ENCODE data around the gene ZNF185.
"Not testable (repeated sequence)": the region's sequence is repeated elsewhere in the genome, so short reads cannot be mapped to it uniquely, and the experiment has no call there.

ZNF185 gene

DNA sequence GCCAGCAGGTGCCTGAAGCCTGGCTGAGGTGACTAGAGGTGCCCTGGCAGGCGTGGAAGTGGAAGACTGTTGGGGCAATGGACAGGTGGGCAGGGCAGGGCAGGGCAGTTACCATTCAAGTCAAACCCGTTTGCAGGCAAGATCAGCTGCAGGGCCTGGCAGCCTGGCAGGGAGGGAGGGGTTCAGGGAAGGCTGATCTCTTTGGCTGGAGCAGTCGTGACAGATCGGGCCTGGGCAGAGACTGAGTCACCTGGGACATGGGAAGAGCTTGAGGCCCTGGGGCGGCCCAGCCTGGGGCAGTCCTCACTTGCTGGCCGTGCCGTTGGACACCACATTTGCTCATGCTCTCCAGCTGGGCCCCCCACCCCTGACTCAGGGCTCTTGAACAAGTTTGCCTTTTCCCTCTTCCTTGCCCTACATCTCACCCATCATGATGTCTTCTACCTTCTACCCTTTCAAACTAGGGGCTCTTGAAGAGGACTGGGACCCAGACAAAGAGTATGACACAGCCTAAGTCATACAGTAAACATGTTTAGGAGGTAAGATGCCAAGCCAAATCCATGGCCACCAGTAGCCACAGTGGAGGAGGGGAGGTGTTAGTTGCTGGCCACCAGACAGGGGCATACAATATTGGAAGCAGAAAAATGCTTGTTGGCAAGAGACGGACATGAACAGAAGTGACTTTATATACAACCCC is 2.0 kb upstream of the ZNF185 start:
- DNase-seq: no peak

DNA sequence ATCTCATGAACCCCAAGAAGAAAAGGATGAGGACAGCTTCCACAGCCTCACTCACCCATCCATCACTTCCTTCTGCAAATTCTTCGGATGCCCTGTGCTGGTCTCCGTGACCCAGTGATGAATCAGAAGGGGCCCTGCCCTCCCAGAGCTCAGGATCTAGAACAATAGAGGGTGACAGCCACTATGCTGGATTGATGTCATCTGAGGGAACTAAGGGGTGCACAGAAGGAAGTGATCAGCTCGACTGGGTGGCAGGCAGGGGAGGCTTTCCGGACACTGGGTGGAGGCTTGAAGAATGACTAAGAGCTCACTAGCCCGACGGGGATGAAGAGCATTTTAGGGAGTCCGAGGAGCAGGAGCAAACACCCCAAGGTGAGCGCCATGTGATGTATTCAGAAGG is 1.4 kb upstream of the ZNF185 start:
- DNase-seq: peak; percentile 51 to 69 (median 56)

DNA sequence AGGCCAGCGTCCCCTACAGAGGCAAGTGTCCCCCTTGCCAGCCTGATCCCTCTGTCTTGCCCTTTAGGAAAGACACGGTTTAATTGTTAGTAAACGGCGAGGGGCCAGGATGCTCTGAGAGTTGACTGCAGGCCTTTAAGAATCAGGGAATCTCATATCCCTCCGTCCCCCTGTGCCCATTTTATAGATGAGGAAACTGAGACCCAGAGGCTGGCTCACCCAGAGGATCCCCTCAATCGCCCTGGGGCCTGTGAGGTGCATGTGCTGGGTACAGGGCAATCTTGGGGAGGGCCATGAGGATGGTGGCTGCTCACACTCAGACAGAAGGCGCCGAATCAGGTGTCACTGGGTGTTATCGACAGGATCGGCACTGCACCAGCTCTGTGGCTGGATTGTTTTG is 575 bp downstream of the ZNF185 start:
- DNase-seq: no peak

DNA sequence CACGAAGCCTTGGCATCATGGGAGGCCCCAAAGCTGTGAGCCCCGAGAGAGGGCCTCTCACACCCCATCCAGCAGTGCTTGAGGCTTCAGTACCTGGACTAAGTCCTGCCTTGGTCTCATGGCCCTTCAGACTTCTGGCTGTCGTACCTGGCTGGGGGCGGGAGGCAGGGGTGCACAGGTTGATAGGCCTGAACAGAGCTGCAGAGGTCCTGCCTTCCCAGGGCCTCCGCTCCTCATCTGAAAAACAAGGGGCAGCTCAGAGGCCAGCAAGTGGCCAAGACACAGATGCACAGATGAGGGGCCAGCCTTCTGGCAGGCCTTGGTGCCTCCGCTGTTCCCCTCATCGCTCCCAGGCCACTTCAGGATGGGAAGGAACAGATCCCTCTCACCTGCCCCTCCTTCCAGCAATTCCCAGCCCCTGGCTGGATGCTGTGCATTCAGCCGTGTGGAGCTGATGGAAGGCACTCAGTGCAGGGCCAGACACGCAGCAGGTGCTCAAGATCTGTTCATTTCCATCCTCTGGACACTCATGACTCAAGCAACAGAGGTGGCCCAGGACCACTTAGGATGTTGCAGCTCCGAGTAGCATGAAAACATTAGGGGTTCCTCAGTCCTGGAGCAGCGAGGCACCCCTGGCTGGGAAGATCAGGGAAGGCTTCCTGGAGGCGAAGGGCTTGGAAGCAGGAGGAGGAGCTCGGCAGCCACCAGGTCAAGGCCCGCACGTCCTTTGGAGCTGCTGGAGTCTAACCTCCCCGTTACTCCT is 1.4 kb downstream of the ZNF185 start:
- no peak for DNase-seq

DNA sequence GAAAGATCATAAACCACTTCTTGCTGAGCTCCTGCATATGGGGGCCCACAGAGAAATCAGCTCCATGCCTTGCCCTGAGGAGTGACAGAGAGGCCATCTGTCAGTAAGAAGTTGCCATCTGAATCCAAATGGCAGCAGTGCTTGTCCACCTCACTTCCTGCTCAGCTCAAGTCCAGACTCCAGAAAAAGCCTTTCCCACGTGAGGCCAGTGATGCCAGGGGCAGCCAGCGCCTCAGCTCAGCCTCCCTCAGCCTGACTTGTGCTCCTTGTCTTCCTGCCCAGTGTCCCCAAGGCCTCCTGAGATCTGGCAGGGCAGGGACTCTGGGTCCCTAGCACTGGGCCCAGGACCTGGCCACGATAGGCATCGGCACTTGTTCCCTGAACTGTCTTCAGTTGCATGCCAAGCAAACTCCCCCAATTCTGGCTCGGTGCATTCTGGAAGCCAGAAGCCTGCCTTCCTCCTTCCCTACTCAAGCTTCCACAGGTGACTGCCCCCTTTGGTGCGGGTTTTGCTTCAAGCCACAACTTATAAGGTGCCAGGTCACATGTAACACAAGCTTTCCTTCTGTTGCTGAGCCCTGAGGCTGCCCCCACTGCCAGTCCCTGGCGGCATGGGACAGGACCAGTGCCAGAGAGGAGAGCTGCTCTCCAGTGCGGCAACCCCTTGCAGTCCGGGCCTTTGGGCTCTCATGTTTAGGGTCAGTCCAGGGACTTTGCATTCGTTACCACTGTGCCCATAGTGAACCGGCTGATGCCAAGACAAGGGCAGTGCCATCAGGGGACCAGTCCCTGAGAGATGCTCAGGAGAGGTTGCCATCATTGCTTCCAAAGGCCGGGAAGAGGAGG is 2.2 kb downstream of the ZNF185 start:
- no peak for DNase-seq

GRCh38 chrX:152900937-152901445 is 3.1 kb downstream of the ZNF185 start:
- DNase-seq: peak in 2 of 3 donors; percentile 15 to 22

GRCh38 chrX:152901816-152902501 is 4.1 kb downstream of the ZNF185 start:
- no peak for DNase-seq

DNA sequence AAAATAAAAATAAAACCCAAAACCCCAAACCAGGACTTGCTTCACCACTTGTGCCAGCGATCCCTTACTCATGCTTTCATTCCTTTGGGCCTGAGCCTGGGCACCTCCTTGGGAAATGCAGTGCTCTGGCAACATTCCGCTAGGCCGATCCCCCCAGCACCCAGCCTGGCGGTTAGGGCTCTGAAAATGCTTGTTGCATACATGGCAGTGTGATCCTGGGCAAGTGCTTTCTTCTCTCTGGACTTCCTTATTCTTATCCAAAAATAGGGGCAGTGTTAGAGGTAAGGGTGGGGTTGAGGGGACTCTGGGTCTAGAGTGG is 4.6 kb downstream of the ZNF185 start:
- no peak for DNase-seq

GRCh38 chrX:152903589-152903988 is 5.7 kb downstream of the ZNF185 start:
- no peak for DNase-seq

GRCh38 chrX:152904151-152905080 is 6.5 kb downstream of the ZNF185 start:
- peak; percentile 64 to 74 (median 69) for DNase-seq

- DNase-seq: no peak
Observed at GRCh38 chrX:152905081-152905420, 7.2 kb downstream of the ZNF185 start.

GRCh38 chrX:152907084-152907651 is 9.3 kb downstream of the ZNF185 start:
- DNase-seq: peak; percentile 25 to 64 (median 53)

DNA sequence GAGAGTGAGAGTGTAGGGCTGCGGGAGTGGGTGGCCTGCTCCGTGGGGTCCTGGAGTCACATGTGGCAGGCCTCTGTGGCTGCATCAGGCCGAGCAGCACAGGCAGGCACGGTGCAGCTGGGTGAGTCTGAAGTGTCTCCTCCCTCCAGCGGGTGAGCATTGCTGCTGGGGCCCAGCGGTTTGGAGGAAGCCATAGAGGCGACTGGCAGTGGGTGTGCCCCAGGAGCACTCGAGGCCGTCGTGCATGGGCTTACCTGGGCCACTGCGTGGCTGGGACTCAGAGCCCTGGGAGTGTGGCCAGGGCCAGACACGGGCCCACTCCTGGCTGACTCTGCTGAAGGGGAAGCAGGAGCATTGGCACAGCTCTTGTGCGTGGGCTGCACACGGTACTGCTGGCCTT is 10.6 kb downstream of the ZNF185 start:
- no peak for DNase-seq

GRCh38 chrX:152910018-152910417 is 12.2 kb downstream of the ZNF185 start:
- not testable (repeated sequence) for DNase-seq

GRCh38 chrX:152912106-152912505 is 14.2 kb downstream of the ZNF185 start:
- DNase-seq: peak in 1 of 3 donors; percentile 17

DNA sequence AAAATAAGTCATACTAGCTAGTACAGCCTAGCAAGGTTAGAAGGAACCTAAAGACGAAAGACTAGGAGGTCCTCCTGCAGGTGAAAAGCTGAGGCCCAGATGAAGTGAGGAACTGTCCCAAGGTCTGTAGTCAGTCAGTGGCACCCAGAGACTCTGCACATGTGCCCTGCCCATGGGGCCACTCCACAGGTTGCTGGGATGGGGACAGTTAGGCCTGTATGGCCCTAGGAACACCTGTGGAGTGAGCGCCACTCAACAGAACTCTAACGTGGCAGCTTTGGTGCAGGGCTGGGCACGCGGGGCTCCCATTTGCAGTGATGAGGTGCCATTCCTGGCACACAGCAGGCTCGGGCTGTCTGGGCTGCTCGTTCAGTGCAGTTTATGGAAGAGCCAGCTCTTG is 14.8 kb downstream of the ZNF185 start:
- DNase-seq: no peak

GRCh38 chrX:152913346-152913745 is 15.5 kb downstream of the ZNF185 start:
- DNase-seq: peak; percentile 51 to 53 (median 51)

DNA sequence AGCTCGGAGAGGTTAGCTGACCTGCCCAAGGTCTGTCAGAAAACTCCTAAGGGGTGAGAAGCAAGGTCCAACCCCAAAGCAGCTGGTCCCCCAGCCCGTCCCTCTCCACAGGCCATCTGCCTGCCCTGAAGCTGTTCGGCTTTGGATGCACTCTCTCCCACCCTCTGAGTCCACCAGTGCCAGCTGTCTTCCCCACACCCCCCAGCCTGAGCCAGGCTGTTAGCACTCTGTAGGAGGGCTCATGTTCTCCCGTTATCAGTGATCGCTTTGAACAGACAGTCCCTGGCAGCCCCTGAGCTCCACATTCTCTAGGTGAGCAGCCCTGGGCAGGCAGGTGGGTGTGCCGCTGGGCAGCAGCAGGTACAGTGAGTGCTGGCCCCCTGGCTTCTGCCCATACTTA is 16.0 kb downstream of the ZNF185 start:
- no peak for DNase-seq

GRCh38 chrX:152915541-152916241 is 17.8 kb downstream of the ZNF185 start:
- DNase-seq: peak; percentile 66 to 73 (median 72)
